Bone marrow (tissue), 2 donors: Measurements from ENCODE around the gene ABCC10.
"Not testable (repeated sequence)": the region's sequence is repeated elsewhere in the genome, so short reads cannot be mapped to it uniquely, and the experiment has no call there.

Source experiments
- DNase-seq, 2 donors: peaks; one replicate each; lab custom pipeline; 2025; lab: John Stamatoyannopoulos, UW

Gene ABCC10

DNA sequence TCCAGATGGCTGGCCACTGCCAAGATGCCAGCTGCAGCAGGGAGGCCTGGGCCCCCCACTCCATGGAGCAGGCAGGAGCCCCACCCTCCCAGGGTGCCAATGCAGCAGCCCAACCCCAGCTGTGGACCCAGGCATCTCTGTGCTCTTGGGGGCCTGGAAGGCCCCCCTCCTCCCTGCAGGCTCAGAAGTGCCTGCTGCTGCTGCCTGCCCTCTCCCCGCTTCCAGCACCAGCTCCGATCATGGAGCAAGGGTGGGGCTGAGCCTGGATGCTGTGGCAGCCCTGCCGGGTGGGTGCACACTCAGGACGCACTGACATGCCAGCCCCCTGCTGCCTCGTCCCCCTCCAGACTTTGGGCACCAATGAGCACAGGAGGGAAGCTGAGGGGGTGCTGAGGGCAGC is 14.8 kb upstream of the ABCC10 start:
- DNase-seq: no peak

DNA sequence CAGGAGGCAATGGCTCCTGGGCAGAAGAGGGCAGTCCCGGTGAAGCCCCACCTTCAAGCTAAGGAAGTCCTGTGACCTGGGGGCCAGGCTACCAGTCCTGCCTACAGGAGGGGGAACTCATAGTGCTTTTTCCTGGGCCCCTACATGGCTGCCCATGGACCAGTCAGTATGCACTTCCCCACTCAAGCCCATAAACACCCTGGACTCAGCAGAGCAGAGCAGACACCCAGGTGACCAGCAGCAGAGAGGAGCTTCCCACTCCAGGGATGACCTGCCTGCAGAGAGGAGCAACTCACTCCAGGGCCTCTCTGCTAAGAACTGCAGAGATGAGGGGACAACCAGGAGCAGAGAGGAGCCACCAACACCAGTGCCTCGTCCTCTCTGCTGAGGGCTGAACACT is 14.3 kb upstream of the ABCC10 start:
- DNase-seq: no peak

DNA sequence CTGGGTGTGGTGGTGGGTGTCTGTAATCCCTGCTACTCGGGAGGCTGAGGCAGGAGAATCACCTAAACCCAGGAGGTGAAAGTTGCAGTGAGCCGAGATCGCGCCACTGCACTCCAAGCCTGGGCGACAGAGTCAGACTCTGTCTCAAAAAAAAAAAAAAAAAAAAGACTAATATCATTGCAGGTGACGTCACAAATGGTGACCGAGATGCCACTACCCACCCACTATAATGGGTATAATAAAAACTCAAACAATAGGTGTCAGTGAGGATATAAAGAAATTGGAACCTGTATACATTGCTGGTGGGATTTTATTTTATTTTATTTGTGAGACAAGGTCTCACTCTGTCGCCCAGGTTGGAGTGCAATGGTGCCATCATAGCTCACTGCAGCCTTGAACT is 12.1 kb upstream of the ABCC10 start:
- DNase-seq: not testable (repeated sequence)

DNA sequence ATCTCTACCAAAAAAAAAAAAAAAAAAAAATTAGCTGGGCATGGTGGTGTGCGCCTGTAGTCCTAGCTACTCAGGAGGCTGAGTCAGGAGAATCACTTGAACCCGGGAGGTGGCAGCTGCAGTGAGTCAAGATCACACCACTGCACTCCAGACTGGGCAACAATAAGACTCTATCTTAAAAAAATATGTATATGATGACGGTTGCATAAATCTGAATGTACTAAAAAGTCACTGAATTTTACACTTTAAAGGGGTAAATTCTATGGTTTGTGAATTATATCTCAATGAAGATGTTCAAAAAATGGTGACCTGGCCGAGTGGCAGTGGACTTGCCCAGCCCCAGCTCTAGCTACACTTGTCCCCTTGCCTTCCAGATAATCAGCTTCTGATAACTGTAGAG is 10.4 kb upstream of the ABCC10 start:
- DNase-seq: no peak

DNA sequence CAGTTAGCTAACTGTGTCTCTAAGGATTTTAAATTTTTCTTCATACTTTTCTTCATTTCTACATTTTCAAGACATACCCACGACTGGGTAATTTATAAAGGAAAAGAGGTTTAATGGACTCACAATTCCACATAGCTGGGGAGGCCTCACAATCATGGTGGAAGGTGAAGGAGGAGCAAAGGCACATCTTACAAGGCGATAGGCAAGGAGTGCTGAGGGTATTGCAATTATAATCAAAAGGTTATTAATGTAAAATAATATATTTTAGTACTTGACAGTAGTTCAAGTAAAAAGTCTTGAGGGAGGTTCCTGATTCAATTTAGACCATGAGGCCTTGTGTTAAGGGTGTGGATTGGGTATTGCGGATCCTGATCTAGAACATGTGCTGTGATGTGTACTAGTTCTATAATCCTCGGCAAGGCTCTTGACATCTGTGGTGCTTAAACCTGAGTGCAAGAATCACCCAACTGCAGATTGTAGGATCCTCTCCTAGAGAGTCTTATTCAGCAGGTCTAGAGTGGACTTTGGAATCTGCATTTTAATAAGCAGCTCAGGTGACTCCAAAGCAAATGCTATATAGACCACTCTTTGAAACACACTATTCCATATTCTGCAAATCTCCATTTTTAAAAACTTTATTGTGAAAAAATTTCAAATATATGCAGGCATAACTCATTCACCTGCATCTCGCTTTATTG is 7.2 kb upstream of the ABCC10 start:
- DNase-seq: no peak

DNA sequence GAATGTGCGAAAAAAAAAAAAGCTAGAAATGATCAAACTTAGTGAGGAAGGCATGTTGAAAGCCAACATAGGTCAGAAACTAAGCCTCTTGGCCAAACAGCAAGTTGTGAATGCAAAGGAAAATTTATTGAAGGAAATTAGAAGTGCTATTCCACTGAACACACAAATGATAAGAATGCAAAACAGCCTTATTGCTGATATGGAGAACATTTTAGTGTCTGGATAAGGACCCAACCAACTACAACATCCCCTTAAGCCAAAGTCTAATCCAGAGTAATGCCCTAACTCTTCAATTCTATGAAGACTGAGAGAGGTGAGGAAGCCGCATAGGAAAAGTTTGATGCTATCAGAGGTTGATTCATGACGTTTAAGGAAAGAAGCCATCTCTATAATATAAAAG is 5.5 kb upstream of the ABCC10 start:
- no peak for DNase-seq

DNA sequence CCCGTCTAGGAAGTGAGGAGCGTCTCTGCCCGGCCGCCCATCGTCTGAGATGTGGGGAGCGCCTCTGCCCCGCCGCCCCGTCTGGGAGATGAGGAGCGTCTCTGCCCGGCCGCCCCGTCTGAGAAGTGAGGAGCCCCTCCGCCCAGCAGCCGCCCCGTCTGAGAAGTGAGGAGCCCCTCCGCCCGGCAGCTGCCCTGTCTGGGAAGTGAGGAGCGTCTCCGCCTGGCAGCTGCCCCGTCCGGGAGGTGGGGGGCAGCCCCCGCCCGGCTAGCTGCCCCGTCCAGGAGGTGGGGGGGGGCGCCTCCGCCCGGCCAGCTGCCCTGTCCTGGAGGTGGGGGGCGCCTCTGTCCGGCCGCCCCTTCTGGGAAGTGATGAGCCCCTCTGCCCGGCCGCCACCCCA is 2.3 kb upstream of the ABCC10 start:
- DNase-seq: not testable (repeated sequence)

DNA sequence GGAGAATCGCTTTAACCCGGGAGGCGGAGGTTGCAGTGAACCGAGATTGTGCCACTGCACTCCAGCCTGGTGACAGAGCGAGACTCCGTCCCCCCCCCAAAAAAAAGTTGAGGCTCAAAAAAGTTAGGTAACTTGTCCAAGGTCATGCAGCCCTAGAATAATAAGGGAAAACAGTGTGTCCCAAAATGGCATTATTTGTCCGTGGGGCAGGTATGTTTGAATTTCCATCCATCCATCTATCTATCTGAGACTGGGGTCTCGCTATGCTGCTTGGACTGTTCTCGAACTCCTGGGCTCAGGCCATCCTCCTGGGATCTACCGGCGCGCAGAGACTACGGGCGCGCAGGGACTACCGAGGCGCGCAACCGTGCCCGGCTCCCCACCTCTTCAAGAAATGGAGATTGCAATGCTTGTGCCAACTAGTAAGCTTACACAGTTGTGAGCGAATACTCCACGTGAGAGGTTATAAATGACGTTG is 374 bp upstream of the ABCC10 start:
- no peak for DNase-seq

DNA sequence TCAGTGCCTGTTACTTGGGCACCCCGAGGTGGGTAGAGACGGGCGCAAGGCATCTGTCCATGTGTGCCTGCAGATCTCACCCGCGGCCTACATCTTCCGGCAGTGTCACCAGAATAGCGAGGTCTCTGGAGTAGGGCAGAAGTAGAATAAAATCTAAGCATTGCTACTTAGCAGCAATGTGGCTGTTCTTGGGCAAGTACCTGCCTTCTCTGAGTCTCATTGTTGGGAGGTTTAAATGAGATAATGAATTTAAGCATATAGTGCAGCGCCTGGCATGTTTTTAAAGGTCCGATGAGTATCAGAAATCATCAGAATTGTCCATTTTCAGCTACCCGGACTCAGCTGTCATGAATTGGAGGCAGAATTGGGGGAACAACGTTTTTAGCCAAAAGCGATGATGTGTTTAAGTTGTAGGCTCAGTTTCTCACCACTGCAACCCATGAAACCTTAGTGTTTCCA is 800 bp downstream of the ABCC10 start:
- DNase-seq: no peak

DNA sequence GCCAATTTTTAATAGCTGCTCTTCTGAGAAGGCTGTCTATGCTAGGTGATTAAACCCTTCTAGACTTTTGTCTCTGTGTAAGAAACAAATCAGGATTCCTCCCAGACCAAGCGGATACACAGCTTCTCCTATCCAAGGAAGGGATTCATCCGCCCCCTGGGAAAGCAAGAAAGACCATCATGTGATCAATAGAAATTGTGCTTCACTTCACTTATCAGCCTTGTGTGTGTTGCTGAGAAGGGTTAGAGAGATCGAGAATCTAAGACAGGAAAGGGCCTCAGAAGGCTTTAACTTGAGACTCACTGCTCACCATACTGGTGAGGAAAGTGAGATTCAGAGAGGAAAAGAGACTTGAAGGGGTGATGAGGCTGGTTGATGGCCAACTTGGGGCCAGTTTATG is 1.5 kb downstream of the ABCC10 start:
- DNase-seq: no peak

DNA sequence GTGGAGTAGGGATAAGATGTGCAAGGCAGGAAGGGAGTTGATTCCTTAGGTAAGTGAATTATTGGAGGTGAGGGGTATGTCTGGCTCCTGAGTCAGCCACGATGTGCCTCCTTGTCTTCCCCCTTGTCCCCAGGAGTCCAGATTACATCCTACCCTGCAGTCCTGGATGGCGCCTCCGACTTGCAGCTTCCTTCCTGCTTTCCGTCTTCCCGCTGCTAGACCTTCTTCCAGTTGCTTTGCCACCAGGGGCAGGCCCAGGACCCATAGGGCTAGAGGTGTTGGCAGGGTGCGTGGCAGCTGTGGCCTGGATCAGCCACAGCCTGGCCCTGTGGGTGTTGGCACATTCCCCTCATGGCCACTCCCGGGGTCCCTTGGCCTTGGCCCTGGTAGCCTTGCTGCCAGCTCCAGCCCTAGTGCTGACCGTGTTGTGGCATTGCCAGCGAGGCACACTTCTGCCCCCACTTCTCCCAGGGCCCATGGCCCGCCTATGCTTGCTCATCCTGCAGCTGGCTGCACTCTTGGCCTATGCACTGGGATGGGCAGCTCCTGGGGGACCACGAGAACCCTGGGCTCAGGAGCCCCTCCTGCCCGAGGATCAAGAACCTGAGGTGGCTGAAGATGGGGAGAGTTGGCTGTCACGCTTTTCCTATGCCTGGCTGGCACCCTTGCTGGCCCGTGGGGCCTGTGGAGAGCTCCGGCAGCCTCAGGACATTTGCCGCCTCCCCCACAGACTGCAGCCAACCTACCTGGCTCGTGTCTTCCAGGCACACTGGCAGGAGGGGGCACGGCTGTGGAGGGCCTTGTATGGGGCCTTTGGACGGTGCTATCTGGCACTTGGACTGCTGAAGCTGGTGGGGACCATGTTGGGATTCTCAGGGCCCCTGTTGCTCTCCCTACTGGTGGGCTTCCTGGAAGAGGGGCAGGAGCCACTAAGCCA is 4.9 kb downstream of the ABCC10 start:
- no peak for DNase-seq

DNA sequence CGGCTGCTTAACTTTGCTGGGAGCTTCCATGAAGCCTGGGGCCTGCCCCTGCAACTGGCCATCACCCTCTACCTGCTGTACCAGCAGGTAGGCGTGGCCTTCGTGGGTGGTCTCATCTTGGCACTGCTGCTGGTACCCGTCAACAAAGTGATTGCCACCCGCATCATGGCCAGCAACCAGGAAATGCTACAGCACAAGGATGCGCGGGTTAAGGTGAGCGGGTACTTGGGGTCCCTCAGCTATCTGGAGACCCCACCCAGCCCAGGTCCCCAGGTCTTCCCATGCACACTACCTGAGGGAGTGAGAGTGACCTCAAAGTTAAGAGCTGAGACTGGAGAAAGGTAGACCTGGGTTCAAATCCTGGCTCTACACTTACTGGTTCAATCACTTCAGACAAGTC is 5.8 kb downstream of the ABCC10 start:
- DNase-seq: no peak

DNA sequence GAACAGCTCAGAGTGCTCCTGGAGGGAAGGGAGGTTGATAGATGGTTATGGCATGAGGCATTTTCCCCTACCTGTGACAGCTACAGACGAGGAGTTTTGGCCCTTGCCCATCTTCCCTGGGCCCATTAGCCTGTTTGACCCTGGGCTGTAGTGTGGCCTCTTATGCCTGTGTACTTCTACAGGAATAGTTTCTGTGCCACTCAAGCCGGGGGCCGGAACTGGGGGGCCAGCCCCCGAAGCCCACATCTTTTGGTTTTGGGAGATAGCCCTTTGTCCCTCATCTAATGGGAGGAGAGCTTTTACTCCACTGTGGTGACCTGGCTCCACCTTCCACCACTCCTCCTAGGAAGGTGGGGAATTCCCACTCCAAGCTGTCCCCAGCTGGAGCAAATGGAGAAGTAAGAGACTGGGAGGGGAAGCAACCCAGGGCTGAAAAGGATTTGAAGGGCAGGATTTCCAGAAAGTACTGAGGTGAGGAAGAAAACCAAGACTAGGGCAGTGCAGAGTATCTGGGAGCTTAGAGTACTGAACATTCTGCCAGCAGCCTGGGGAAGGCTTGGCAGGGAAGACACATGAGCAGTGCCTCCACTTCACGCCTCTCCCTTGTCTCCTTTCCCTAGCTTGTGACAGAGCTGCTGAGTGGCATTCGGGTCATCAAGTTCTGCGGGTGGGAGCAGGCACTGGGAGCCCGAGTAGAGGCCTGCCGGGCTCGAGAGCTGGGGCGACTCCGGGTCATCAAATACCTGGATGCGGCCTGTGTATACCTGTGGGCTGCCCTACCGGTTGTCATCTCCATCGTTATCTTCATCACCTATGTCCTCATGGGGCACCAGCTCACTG is 6.9 kb downstream of the ABCC10 start:
- no peak for DNase-seq

DNA sequence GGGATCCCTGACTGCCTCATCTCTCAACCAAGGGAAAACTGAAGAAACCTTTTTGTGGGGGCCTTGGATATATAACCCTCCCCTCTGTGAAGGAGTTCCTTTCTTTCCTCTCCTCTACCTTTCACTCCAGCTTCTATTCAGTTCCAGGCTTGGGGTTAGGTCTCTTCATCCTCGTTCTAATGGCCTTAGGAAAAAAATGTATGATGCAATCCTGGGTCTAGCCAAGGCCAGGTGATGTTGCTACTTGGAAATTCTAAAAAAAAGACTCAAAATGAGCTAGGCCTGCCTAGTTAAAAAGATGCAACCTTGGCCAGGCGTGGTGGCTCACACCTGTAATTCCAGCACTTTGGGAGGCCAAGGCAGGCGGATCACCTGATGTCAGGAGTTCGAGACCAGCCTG is 7.6 kb downstream of the ABCC10 start:
- no peak for DNase-seq

DNA sequence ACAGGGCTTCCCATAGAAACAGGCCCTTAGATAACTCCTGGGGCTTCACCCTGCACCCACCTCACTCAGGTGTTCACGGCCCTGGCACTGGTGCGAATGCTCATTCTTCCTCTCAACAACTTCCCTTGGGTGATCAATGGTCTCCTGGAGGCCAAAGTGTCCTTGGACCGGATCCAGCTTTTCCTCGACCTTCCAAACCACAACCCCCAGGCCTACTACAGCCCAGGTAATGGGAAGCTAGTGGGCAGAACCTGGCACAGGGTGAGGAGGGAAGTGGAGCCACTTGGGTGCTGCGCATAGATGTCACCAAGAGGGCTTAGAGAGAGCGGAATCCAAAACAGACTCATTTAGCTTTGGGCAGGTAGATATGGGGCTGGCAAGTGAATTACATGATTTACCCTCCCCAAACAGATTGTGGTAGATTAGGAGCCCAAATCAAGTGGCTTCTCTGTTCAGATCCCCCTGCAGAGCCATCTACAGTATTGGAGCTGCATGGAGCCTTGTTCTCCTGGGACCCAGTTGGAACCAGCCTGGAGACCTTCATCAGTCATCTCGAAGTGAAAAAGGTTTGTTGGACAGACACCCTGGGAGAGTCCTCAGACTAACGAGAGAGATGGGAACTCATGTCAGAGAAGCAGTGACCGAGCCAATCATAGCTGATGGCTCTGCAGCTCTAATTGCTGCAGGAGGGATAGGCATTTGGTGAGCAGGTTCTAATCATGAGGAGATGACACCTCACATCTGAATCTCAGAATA is 8.5 kb downstream of the ABCC10 start:
- no peak for DNase-seq

DNA sequence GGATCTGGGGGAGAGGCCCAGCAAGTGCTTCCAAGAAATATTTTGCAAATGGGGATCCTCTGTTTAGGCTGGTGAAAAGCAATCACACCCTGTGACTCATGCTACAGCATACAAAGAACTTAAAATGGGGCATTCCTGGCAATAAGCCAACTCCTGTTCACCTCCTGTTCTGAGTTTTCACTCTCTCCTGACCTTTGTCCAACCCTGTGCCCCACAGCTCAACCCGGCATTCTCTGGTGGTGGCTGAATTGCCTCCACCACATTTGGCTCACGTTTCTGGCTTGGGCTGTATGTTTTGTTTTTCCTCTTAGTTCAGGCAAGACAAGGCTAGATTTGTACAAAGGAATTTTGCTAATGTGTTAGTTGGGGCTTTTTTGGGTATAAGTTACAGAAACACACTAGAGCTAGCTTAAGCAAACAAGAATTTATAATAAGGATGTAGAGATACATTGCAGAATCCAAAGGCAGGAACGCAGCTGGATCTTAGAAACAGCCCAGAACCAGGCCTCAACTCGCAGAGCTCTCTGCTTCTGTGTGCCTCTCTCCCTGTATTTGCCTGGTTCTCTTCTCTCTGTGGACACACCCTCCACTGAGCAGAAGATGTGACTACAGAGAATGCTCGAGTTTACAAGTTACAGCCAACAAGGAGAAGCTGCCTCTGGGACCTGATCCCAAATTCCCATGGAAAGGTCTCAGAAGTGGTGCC is 9.4 kb downstream of the ABCC10 start:
- DNase-seq: no peak

DNA sequence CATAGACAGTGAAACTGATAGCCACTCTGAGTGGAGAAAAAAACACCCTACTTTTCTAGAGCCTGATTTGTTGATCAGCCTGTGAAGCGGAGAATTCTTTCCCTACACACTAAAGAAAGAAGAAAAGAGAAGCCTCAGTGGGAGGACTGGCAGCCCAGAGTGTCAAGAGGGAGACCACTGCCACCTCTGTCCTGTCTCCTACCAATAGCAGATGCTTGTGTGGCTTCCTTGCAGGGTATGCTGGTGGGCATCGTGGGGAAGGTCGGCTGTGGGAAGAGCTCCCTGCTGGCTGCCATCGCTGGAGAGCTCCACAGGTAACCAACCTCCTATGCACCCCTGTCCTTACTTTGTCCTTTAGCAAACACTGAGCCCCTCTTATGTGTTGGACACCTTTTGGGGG is 10.4 kb downstream of the ABCC10 start:
- no peak for DNase-seq

DNA sequence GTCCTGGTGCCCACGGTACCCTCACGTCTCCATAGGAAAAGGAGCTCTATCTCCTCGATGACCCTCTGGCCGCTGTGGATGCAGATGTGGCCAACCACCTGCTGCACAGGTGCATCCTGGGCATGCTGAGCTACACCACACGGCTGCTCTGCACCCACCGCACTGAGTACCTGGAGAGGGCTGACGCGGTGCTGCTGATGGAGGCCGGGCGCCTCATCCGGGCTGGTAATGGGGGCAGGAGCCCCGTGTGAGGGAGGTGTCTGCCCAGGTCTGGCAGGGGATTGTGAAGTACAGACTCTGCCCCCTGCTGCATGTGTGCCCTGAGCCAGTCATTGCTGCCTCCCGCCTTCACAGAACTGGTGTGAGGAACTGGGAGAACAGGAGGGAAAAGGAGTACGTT is 15.6 kb downstream of the ABCC10 start:
- DNase-seq: no peak

DNA sequence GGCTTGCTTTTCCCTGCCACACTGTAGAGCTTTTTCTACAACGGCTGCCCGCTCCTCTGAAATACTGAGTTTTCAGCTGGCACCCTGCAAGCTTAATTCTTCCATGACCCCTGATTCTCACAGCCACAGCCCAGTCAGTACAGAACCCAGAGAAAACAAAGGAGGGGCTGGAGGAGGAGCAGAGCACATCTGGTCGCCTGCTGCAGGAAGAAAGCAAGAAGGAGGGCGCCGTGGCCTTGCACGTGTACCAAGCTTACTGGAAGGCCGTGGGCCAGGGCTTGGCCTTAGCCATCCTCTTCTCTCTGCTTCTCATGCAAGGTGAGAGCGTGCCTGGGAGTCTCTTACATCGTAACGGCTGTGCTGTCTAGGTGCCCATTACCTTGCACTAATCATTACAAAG is 16.7 kb downstream of the ABCC10 start:
- no peak for DNase-seq

DNA sequence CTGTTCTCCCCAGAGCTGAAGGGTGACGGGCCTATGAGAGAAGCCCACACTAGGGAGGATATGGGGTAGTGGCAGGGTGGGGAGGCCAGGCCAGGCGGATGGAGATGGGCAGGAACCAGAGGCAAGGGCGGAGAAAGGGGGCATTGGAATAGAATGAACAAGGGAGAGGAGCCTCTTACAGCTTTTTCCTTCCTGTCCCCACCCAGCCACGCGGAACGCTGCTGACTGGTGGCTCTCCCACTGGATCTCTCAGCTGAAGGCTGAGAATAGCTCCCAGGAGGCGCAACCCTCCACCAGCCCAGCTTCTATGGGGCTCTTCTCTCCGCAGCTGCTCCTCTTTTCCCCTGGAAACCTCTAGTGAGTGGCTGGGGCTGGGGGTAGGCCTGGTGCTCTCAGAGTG is 17.2 kb downstream of the ABCC10 start:
- no peak for DNase-seq

DNA sequence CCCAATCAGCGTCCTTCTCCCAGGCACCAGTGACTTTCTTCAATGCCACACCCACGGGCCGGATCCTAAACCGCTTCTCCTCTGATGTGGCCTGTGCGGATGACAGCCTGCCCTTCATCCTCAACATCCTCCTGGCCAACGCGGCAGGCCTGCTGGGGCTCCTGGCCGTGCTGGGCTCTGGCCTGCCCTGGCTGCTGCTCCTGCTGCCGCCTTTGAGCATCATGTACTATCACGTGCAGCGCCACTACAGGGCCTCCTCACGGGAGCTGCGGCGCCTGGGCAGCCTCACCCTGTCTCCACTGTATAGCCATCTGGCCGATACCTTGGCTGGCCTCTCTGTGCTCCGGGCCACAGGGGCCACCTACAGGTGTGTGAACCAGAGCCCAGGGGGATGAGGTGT is 18.2 kb downstream of the ABCC10 start:
- DNase-seq: no peak
